DOHH2 (cell line): ENCODE data around the gene PIGZ.

Experiments used
- H3F3A ChIP-seq: fragments of 200-600 bp; sonication (generic), shearing (Covaris generic); 2 replicates; pipeline ENCODE4 v1.6.0; 2016; ENCODE audit warnings: antibody characterized with exemption, mild to moderate bottlenecking; ENCODE audit not compliant: control insufficient read depth, insufficient read depth
- H3K27ac ChIP-seq: fragments of 200-600 bp; sonication (generic); 2 replicates; pipeline ENCODE4 v1.5.1; 2014; ENCODE audit warnings: low read depth, mild to moderate bottlenecking, low read length, moderate library complexity
- H3K27me3 ChIP-seq: fragments of 200-600 bp; sonication (generic); 2 replicates; pipeline ENCODE4 v1.6.1; 2014; ENCODE audit warnings: mild to moderate bottlenecking, low read length, mixed read lengths; ENCODE audit not compliant: control insufficient read depth
- H3K36me3 ChIP-seq: fragments of 200-600 bp; sonication (generic); 2 replicates; pipeline ENCODE4 v1.6.1; 2014; ENCODE audit warnings: mild to moderate bottlenecking, low read length, moderate library complexity, mixed read lengths; ENCODE audit not compliant: control insufficient read depth
- H3K4me1 ChIP-seq: fragments of 200-600 bp; sonication (generic); 2 replicates; pipeline ENCODE4 v1.6.1; 2014; ENCODE audit warnings: mild to moderate bottlenecking, low read length, mixed read lengths; ENCODE audit not compliant: control insufficient read depth
- H3K4me2 ChIP-seq: fragments of 200-600 bp; sonication (generic); 2 replicates; pipeline ENCODE4 v1.6.0; 2014; ENCODE audit warnings: mild to moderate bottlenecking, low read length, moderate library complexity
- H3K4me3 ChIP-seq: fragments of 200-600 bp; sonication (generic); 2 replicates; pipeline ENCODE4 v1.5.1; 2014; ENCODE audit warnings: mild to moderate bottlenecking, low read length, mixed read lengths
- H3K79me2 ChIP-seq: fragments of 200-600 bp; sonication (generic); 2 replicates; pipeline ENCODE4 v1.6.1; 2014; ENCODE audit warnings: mild to moderate bottlenecking, low read length, mixed read lengths; ENCODE audit not compliant: control insufficient read depth
- H3K9me2 ChIP-seq: fragments of 200-600 bp; sonication (generic); replicated peaks from 2 replicates; pipeline ENCODE4 v1.6.1; 2014; ENCODE audit warnings: mild to moderate bottlenecking, low read length, mixed read lengths; ENCODE audit not compliant: control insufficient read depth
- H3K9me3 ChIP-seq: fragments of 200-600 bp; sonication (generic); 2 replicates; pipeline ENCODE4 v1.6.1; 2014; ENCODE audit warnings: antibody characterized with exemption, low read length, mixed read lengths; ENCODE audit not compliant: control insufficient read depth, insufficient read depth
- H4K20me1 ChIP-seq: fragments of 200-600 bp; sonication (generic); 2 replicates; pipeline ENCODE4 v1.6.0; 2014; ENCODE audit warnings: low read depth, mild to moderate bottlenecking, antibody characterized with exemption, low read length, moderate library complexity; ENCODE audit not compliant: control insufficient read depth, insufficient read depth
- CTCF ChIP-seq: fragments of 200-600 bp; sonication (generic); IDR thresholded peaks from one replicate; pipeline ENCODE4 v1.5.1; 2014; ENCODE audit warnings: antibody characterized with exemption, mild to moderate bottlenecking, low read depth, low read length; ENCODE audit not compliant: poor library complexity, severe bottlenecking
- EZH2phosphoT487 ChIP-seq: fragments of 200-600 bp; sonication (generic); IDR thresholded peaks from 2 replicates; pipeline ENCODE4 v1.6.1; 2017; ENCODE audit warnings: borderline replicate concordance, mild to moderate bottlenecking, antibody characterized with exemption, low read length, moderate library complexity, mixed read lengths

Gene PIGZ

GRCh38 chr3:197011780-197012539, 43.3 kb upstream of the PIGZ start:
- no peaks in the 10 kb centered on the region for H3K27me3 ChIP-seq
- H3K27ac ChIP-seq = no peak overlapping the region
- H3K36me3 ChIP-seq = no peaks in the 10 kb centered on the region
- no peaks in the 10 kb centered on the region for H3K9me3 ChIP-seq
- H3K4me2 ChIP-seq = no peak overlapping the region
- no peaks in the 10 kb centered on the region for H3K4me1 ChIP-seq
- no peaks in the 10 kb centered on the region for H3K79me2 ChIP-seq
- H4K20me1 ChIP-seq = no peaks in the 10 kb centered on the region
- no peaks in the 10 kb centered on the region for H3K9me2 ChIP-seq
- no peak overlapping the region for H3K4me3 ChIP-seq
- TF ChIP-seq EZH2phosphoT487 = no peak
- no peak for TF ChIP-seq CTCF
- H3F3A ChIP-seq = no peaks in the 10 kb centered on the region

GRCh38 chr3:197010556-197011351, 42.1 kb upstream of the PIGZ start:
- H3K27ac ChIP-seq = no peak overlapping the region
- H3K9me3 ChIP-seq = no peaks in the 10 kb centered on the region
- H3K9me2 ChIP-seq = no peaks in the 10 kb centered on the region
- H3K4me3 ChIP-seq = no peak overlapping the region
- TF ChIP-seq EZH2phosphoT487 (no peak), CTCF (no peak)
- no peak overlapping the region for H3K4me2 ChIP-seq
- no peaks in the 10 kb centered on the region for H3K4me1 ChIP-seq
- H3F3A ChIP-seq = no peaks in the 10 kb centered on the region
- H3K79me2 ChIP-seq = no peaks in the 10 kb centered on the region
- H3K27me3 ChIP-seq = no peaks in the 10 kb centered on the region
- no peaks in the 10 kb centered on the region for H4K20me1 ChIP-seq
- H3K36me3 ChIP-seq = no peaks in the 10 kb centered on the region

- H3K79me2 ChIP-seq = no peaks in the 10 kb centered on the region
- H3K4me1 ChIP-seq = peaks cover 2% of the 10 kb centered on the region; the same call in 1 of the 2 replicates
- H3K27ac ChIP-seq = no peak overlapping the region
- H3K27me3 ChIP-seq = no peaks in the 10 kb centered on the region
- H3K4me3 ChIP-seq = no peak overlapping the region
- H4K20me1 ChIP-seq = no peaks in the 10 kb centered on the region
- H3F3A ChIP-seq = peaks cover under 1% of the 10 kb centered on the region
- H3K36me3 ChIP-seq = no peaks in the 10 kb centered on the region
- no peaks in the 10 kb centered on the region for H3K9me3 ChIP-seq
- H3K4me2 ChIP-seq = no peak overlapping the region
- no peak for TF ChIP-seq CTCF
- TF ChIP-seq EZH2phosphoT487 = no peak
- no peaks in the 10 kb centered on the region for H3K9me2 ChIP-seq
Observed at GRCh38 chr3:197009532-197010019, 40.9 kb upstream of the PIGZ start.
